ENCODE measurements around the gene SORL1-AS1.

SORL1-AS1 gene

GRCh38 chr11:121458551-121458950 lies 5.8 kb upstream of the SORL1-AS1 start:
- H3K9me3 Mint-ChIP-seq: no peaks in the 10 kb centered on the region
- no peaks in the 10 kb centered on the region for H3K27me3 Mint-ChIP-seq
- CTCF ChIA-PET: interaction anchor here (2.0 to 2.5 kb wide), 2 partner anchors 9 kb away, joined by 5 to 9 read pairs; no protein-coding TSS in a partner anchor
- DNase-seq: no peak
- H3K4me3 Mint-ChIP-seq: peak overlapping the region; percentile 26
- peak overlapping the region; percentile 93 for H3K27ac Mint-ChIP-seq
- POLR2A ChIA-PET: no interaction called here
- peaks cover 93% of the 10 kb centered on the region for H3K4me1 Mint-ChIP-seq
- H3K36me3 Mint-ChIP-seq (ENCODE audit: low read depth): peaks cover 88% of the 10 kb centered on the region

DNA sequence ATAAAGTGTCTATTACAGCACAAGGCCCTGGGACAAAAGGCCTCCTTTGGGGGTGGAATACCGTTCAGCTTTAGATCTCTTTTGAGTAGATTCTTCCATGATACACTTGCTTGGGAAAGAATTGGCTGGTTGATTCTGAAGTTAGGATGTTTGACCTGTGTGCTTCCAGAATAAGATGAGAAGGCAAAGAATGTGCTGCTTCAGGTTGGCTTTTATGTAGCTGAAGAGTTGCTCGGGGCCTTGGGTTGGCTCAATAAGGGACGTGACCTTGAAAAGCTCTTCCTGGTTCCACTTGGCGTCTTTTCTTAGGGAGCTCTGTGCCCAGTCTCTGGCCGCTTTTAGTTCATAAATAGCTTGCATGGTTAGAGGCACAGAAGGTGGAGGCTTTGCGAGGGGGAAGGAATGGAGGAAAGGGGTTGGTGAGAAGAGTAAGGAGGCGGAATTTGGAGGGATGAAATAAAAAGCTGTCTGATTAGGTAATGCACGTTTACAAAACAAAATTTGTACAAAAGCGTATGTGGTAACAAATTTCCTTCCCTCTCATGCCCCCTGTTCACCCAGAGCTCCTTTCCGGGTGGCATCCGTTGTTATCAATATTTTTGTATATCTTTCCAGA lies 4.2 kb upstream of the SORL1-AS1 start:
- ChIA-PET POLR2A (no interaction called here), CTCF (interaction anchor here (0.6 to 2.5 kb wide), 4 partner anchors 11 to 64 kb away, joined by 3 to 9 read pairs (median 4); no protein-coding TSS in a partner anchor)
- DNase-seq: no peak
- H3K27me3 Mint-ChIP-seq: no peaks in the 10 kb centered on the region
- H3K9me3 Mint-ChIP-seq: no peaks in the 10 kb centered on the region
- peaks cover 77% of the 10 kb centered on the region for H3K4me1 Mint-ChIP-seq
- peak overlapping the region; percentile 26 for H3K4me3 Mint-ChIP-seq
- peaks cover 83% of the 10 kb centered on the region for H3K36me3 Mint-ChIP-seq (ENCODE audit: low read depth)
- H3K27ac Mint-ChIP-seq: peak overlapping the region; percentile 70

- H3K27ac Mint-ChIP-seq: no peak overlapping the region
- POLR2A ChIA-PET: no interaction called here
- no peak for DNase-seq
- peaks cover 81% of the 10 kb centered on the region for H3K36me3 Mint-ChIP-seq (ENCODE audit: low read depth)
- no peaks in the 10 kb centered on the region for H3K27me3 Mint-ChIP-seq
- CTCF ChIA-PET: interaction anchor here (0.6 to 1.0 kb wide), 3 partner anchors 21 to 40 kb away, joined by 3 to 4 read pairs (median 3); no protein-coding TSS in a partner anchor
- H3K9me3 Mint-ChIP-seq: no peaks in the 10 kb centered on the region
- peak overlapping the region; percentile 52 for H3K4me3 Mint-ChIP-seq
- H3K4me1 Mint-ChIP-seq: peaks cover 73% of the 10 kb centered on the region
Measured at GRCh38 chr11:121456151-121456550, 3.4 kb upstream of the SORL1-AS1 start.

- Mint-ChIP-seq H3K9me3 (no peaks in the 10 kb centered on the region), H3K4me1 (peaks cover 73% of the 10 kb centered on the region), H3K36me3 (ENCODE audit: low read depth) (peaks cover 80% of the 10 kb centered on the region), H3K27me3 (no peaks in the 10 kb centered on the region), H3K27ac (peak overlapping the region; percentile 94), H3K4me3 (peak overlapping the region; percentile 91)
- ChIA-PET CTCF (interaction anchor here (1.8 kb wide), 1 partner anchor 10 kb away, joined by 4 read pairs; no protein-coding TSS in a partner anchor), POLR2A (no interaction called here)
- no peak for DNase-seq
Measured at GRCh38 chr11:121455115-121455514, 2.3 kb upstream of the SORL1-AS1 start.

- peaks cover 73% of the 10 kb centered on the region for H3K4me1 Mint-ChIP-seq
- H3K36me3 Mint-ChIP-seq (ENCODE audit: low read depth): peaks cover 70% of the 10 kb centered on the region
- H3K27ac Mint-ChIP-seq: peak overlapping the region; percentile 94
- H3K4me3 Mint-ChIP-seq: peak overlapping the region; percentile 91
- ChIA-PET POLR2A (no interaction called here), CTCF (interaction anchor here (0.7 to 1.8 kb wide), 2 partner anchors 11 to 22 kb away, joined by 3 to 4 read pairs; no protein-coding TSS in a partner anchor)
- DNase-seq: no peak
- H3K9me3 Mint-ChIP-seq: no peaks in the 10 kb centered on the region
- no peaks in the 10 kb centered on the region for H3K27me3 Mint-ChIP-seq
Measured at GRCh38 chr11:121453589-121454299, 977 bp upstream of the SORL1-AS1 start.

GRCh38 chr11:121451986-121452608 lies 670 bp downstream of the SORL1-AS1 start, which contains the start of gene SORL1:
SORL1 (plus strand) TSS chr11:121452314; CDS start chr11:121452332, 18 bp downstream.
- H3K4me3 Mint-ChIP-seq: peak within 1 kb of the TSS; percentile 91
- H3K4me1 Mint-ChIP-seq: peaks cover 73% of the 10 kb centered on the region
- H3K27me3 Mint-ChIP-seq: no peaks in the 10 kb centered on the region
- H3K27ac Mint-ChIP-seq: peak within 1 kb of the TSS; percentile 94
- ChIA-PET CTCF (interaction anchor here (0.7 to 4.9 kb wide), 8 partner anchors 9 to 159 kb away, joined by 3 to 27 read pairs (median 4); no protein-coding TSS in a partner anchor), POLR2A (interaction anchor here (0.8 kb wide), 1 partner anchor 35 kb away, joined by 3 read pairs; no protein-coding TSS in a partner anchor)
- peak; percentile 76 for DNase-seq
- H3K36me3 Mint-ChIP-seq (ENCODE audit: low read depth): peaks cover 68% of the 10 kb centered on the region
- peaks cover 3% of the 10 kb centered on the region for H3K9me3 Mint-ChIP-seq

DNA sequence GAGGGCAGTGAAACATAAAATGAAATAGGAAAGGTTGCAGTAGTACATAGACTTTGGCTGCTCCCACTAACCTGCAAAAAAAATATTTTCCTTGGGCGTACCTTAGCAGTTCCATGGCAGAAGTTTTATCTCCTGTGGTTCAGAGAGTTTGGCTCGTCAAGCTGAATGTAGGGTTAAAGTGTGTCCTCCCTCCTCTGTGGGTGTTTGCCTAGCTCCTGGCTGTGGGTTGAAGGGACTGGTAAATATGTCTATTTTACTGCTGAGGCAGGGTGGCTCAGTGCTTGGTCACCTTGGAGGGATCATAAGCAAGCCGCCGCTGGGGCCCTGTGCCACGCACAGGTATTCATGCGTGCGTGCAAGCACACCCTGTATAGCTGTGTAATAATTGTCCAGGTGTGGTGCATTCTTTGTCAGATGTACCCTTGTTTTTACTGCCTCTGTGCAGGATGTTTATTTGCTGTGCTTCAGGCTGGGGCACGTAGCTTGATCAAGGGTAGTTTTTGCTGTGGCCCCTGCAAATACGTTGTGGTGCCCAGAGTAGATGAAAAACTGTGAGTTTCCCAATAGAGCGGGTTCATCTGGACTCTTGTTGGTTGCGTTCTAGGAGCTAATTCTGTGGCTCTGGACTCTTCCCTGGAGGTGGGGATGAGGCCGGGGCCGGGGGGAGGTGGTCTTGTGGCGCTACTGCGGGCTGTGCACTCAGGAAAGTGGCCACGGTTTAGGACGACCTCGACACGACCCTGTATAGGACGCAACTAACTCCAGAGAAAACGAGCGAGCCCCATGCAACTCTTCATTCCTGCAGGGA lies 1.4 kb downstream of the SORL1-AS1 start:
- POLR2A ChIA-PET: interaction anchor here (0.8 to 1.5 kb wide), 3 partner anchors 13 to 32 kb away, joined by 3 to 5 read pairs (median 4); no protein-coding TSS in a partner anchor
- Mint-ChIP-seq H3K27ac (peak overlapping the region; percentile 94), H3K4me3 (peak overlapping the region; percentile 76), H3K9me3 (peaks cover 3% of the 10 kb centered on the region), H3K36me3 (ENCODE audit: low read depth) (peaks cover 67% of the 10 kb centered on the region), H3K27me3 (no peaks in the 10 kb centered on the region), H3K4me1 (peaks cover 73% of the 10 kb centered on the region)
- CTCF ChIA-PET: interaction anchor here (0.7 to 4.9 kb wide), 19 partner anchors 8 to 160 kb away, joined by 3 to 27 read pairs (median 4); no protein-coding TSS in a partner anchor
- peak; percentile 45 for DNase-seq

GRCh38 chr11:121450401-121450800 lies 2.4 kb downstream of the SORL1-AS1 start:
- peaks cover 69% of the 10 kb centered on the region for H3K36me3 Mint-ChIP-seq (ENCODE audit: low read depth)
- peak overlapping the region; percentile 94 for H3K27ac Mint-ChIP-seq
- peaks cover 3% of the 10 kb centered on the region for H3K9me3 Mint-ChIP-seq
- POLR2A ChIA-PET: interaction anchor here (1.0 to 1.5 kb wide), 3 partner anchors 14 to 33 kb away, joined by 3 to 5 read pairs (median 4); no protein-coding TSS in a partner anchor
- H3K27me3 Mint-ChIP-seq: no peaks in the 10 kb centered on the region
- CTCF ChIA-PET: interaction anchor here (0.7 to 4.9 kb wide), 9 partner anchors 10 to 140 kb away, joined by 3 to 27 read pairs (median 6); no protein-coding TSS in a partner anchor
- H3K4me3 Mint-ChIP-seq: peak overlapping the region; percentile 76
- H3K4me1 Mint-ChIP-seq: peaks cover 75% of the 10 kb centered on the region
- peak; percentile 65 for DNase-seq

GRCh38 chr11:121449626-121450025 lies 3.1 kb downstream of the SORL1-AS1 start:
- Mint-ChIP-seq H3K4me1 (peaks cover 75% of the 10 kb centered on the region), H3K27me3 (no peaks in the 10 kb centered on the region), H3K27ac (peak overlapping the region; percentile 94), H3K9me3 (peaks cover 3% of the 10 kb centered on the region), H3K36me3 (ENCODE audit: low read depth) (peaks cover 67% of the 10 kb centered on the region), H3K4me3 (peak overlapping the region; percentile 63)
- DNase-seq: no peak
- POLR2A ChIA-PET: interaction anchor here (1.2 kb wide), 1 partner anchor 32 kb away, joined by 3 read pairs; no protein-coding TSS in a partner anchor
- CTCF ChIA-PET: interaction anchor here (0.6 to 4.9 kb wide), 6 partner anchors 9 to 92 kb away, joined by 3 to 27 read pairs (median 6); no protein-coding TSS in a partner anchor

GRCh38 chr11:121449123-121449522 lies 3.6 kb downstream of the SORL1-AS1 start:
- H3K27me3 Mint-ChIP-seq: no peaks in the 10 kb centered on the region
- H3K36me3 Mint-ChIP-seq (ENCODE audit: low read depth): peaks cover 66% of the 10 kb centered on the region
- peak; percentile 60 for DNase-seq
- CTCF ChIA-PET: interaction anchor here (0.6 to 4.9 kb wide), 4 partner anchors 10 to 21 kb away, joined by 3 to 27 read pairs (median 10); no protein-coding TSS in a partner anchor
- POLR2A ChIA-PET: no interaction called here
- H3K4me3 Mint-ChIP-seq: peak overlapping the region; percentile 63
- H3K4me1 Mint-ChIP-seq: peaks cover 74% of the 10 kb centered on the region
- H3K27ac Mint-ChIP-seq: peak overlapping the region; percentile 94
- H3K9me3 Mint-ChIP-seq: peaks cover 3% of the 10 kb centered on the region

- H3K4me3 Mint-ChIP-seq: peak overlapping the region; percentile 63
- H3K4me1 Mint-ChIP-seq: peaks cover 75% of the 10 kb centered on the region
- H3K27ac Mint-ChIP-seq: peak overlapping the region; percentile 94
- POLR2A ChIA-PET: no interaction called here
- H3K9me3 Mint-ChIP-seq: peaks cover 3% of the 10 kb centered on the region
- H3K36me3 Mint-ChIP-seq (ENCODE audit: low read depth): peaks cover 65% of the 10 kb centered on the region
- no peak for DNase-seq
- no peaks in the 10 kb centered on the region for H3K27me3 Mint-ChIP-seq
- CTCF ChIA-PET: interaction anchor here (1.4 to 4.9 kb wide), 3 partner anchors 10 to 20 kb away, joined by 5 to 27 read pairs (median 14); no protein-coding TSS in a partner anchor
Measured at GRCh38 chr11:121448431-121448941, 4.3 kb downstream of the SORL1-AS1 start.

Measured in activated CD4-positive, alpha-beta T cell treated with anti-CD3 and anti-CD28 coated beads, Interleukin-2, amount 10 ng/mL, durations not matched to agents 7 days and 5 days (primary cell).